AG10803 (cell line): ENCODE measurements around the gene SHROOM3.
A peak's percentile ranks its signal among the peaks of the same experiment; 100 is the strongest.

Experiments
- DNase-seq: peaks from one replicate; pipeline ENCODE4 v3.0.0; 2010; ENCODE audit warnings: low read depth
- H3K4me3 ChIP-seq: 2 replicates; pipeline ENCODE4 v1.5.1; 2011; ENCODE audit warnings: mild to moderate bottlenecking, low read length, control low read depth
- CTCF ChIP-seq: conservative IDR thresholded peaks from 2 replicates; pipeline ENCODE4 v1.5.1; 2011; ENCODE audit warnings: mild to moderate bottlenecking, low read length, control low read depth, inconsistent platforms

Gene SHROOM3

GRCh38 chr4:76688619-76689144 is 253.7 kb downstream of the SHROOM3 start:
- H3K4me3 ChIP-seq = peak overlapping the region; percentile 73
- DNase-seq = no peak
- TF ChIP-seq CTCF = no peak

- DNase-seq = peak; percentile 46
- H3K4me3 ChIP-seq = peak overlapping the region; percentile 73
Observed at GRCh38 chr4:76689145-76689817, 254.3 kb downstream of the SHROOM3 start.

GRCh38 chr4:76690011-76690905 is 255.2 kb downstream of the SHROOM3 start:
- TF ChIP-seq CTCF = no peak
- peak; percentile 60 for DNase-seq
- peak overlapping the region; percentile 73 for H3K4me3 ChIP-seq

More at GRCh38 chr4:76689145-76689817, 254.3 kb downstream of the SHROOM3 start:
- TF ChIP-seq CTCF = no peak

GRCh38 chr4:76690906-76691275 is 255.9 kb downstream of the SHROOM3 start:
- no peak for TF ChIP-seq CTCF
- DNase-seq = peak; percentile 57
- peak overlapping the region; percentile 73 for H3K4me3 ChIP-seq

- H3K4me3 ChIP-seq = no peak overlapping the region
- no peak for DNase-seq
- TF ChIP-seq CTCF = no peak
Observed at GRCh38 chr4:76691807-76692582, 257.0 kb downstream of the SHROOM3 start.

- H3K4me3 ChIP-seq = no peak overlapping the region
- no peak for DNase-seq
- TF ChIP-seq CTCF = no peak
Observed at GRCh38 chr4:76692761-76693160, 257.7 kb downstream of the SHROOM3 start.
